IMR-90 (cell line): Measurements from ENCODE around the gene PRUNE2. TPM values are rescaled to one million over a fixed set of nuclear protein-coding genes. Genes with fewer than 3 reads are reported as not detected.

ENCODE experiments used
- ATAC-seq: fragments of 200-7000 bp; cut with Tn5 transposase; 2 replicates; pipeline ENCODE4 v1.9.1; 2020; ENCODE audit warnings: low read depth, mild to moderate bottlenecking, moderate library complexity
- BruUV-seq: library from RNA; stranded (reverse); fragments of 400-500 nt; replicated peaks from 2 replicates; lab custom pipeline; 2021; lab: Mats Ljungman, UMichigan
- CTCF ChIA-PET: fragments of 300-600 bp; formaldehyde crosslinking; extraction: SDS; loops from one replicate; lab custom pipeline; 2021; ENCODE audit warnings: antibody characterized with exemption; lab: Yijun Ruan, JAX
- POLR2A ChIA-PET: fragments of 300-600 bp; sonication (Branson Sonifier 250); formaldehyde crosslinking; loops from one replicate; lab custom pipeline; 2022; ENCODE audit warnings: antibody characterized with exemption; ENCODE audit not compliant: unreplicated experiment; lab: Charles Lee
- DNase-seq: peaks from one replicate; pipeline ENCODE4 v3.0.0; 2013
- H2AFZ ChIP-seq: replicated peaks from 2 replicates; pipeline ENCODE3; 2013; ENCODE audit warnings: low read length, mild to moderate bottlenecking; ENCODE audit not compliant: poor library complexity
- H2AK5ac ChIP-seq: 2 replicates; pipeline ENCODE4 v1.6.1; 2013; ENCODE audit warnings: low read depth, low read length, inconsistent platforms
- H2AK9ac ChIP-seq: replicated peaks from 2 replicates; pipeline ENCODE3; 2013; ENCODE audit warnings: mild to moderate bottlenecking, low read depth, low read length, moderate library complexity; ENCODE audit not compliant: poor library complexity
- H2BK120ac ChIP-seq: 2 replicates; pipeline ENCODE4 v1.6.1; 2013; ENCODE audit warnings: low read depth, low read length, inconsistent platforms
- H2BK15ac ChIP-seq: 3 replicates; pipeline ENCODE4 v1.6.1; 2013; ENCODE audit warnings: low read depth, low read length, inconsistent platforms
- H2BK20ac ChIP-seq: 2 replicates; pipeline ENCODE4 v1.6.1; 2013; ENCODE audit warnings: low read depth, mild to moderate bottlenecking, inconsistent platforms, low read length, moderate library complexity
- H2BK5ac ChIP-seq: 2 replicates; pipeline ENCODE4 v1.6.1; 2013; ENCODE audit warnings: mild to moderate bottlenecking, low read depth, low read length, inconsistent platforms; ENCODE audit not compliant: poor library complexity, severe bottlenecking
- H3K14ac ChIP-seq: replicated peaks from 2 replicates; pipeline ENCODE4 v1.6.1; 2013; ENCODE audit warnings: low read depth, low read length, inconsistent platforms
- H3K18ac ChIP-seq: 2 replicates; pipeline ENCODE4 v1.6.1; 2013; ENCODE audit warnings: low read depth, low read length, control low read depth
- H3K23ac ChIP-seq: 2 replicates; pipeline ENCODE4 v1.6.1; 2013; ENCODE audit warnings: low read depth, low read length, inconsistent platforms
- H3K27ac ChIP-seq: 2 replicates; pipeline ENCODE4 v1.5.1; 2013; ENCODE audit warnings: mild to moderate bottlenecking, control low read depth, low read length; ENCODE audit not compliant: insufficient read depth
- H3K27me3 ChIP-seq: 2 replicates; pipeline ENCODE4 v1.6.1; 2013; ENCODE audit warnings: low read length; ENCODE audit not compliant: control insufficient read depth, insufficient read depth
- H3K36me3 ChIP-seq: 2 replicates; pipeline ENCODE4 v1.6.1; 2013; ENCODE audit warnings: low read length, mixed read lengths; ENCODE audit not compliant: control insufficient read depth, insufficient read depth
- H3K4ac ChIP-seq: 2 replicates; pipeline ENCODE4 v1.6.1; 2013; ENCODE audit warnings: low read depth, low read length, inconsistent platforms
- H3K4me1 ChIP-seq: 2 replicates; pipeline ENCODE4 v1.6.1; 2013; ENCODE audit warnings: low read length, mixed read lengths; ENCODE audit not compliant: control insufficient read depth, insufficient read depth
- H3K4me2 ChIP-seq: 2 replicates; pipeline ENCODE4 v1.6.1; 2013; ENCODE audit warnings: low read depth, mild to moderate bottlenecking, control low read depth, low read length, moderate library complexity
- H3K4me3 ChIP-seq: 2 replicates; pipeline ENCODE4 v1.5.1; 2013; ENCODE audit warnings: low read depth, mild to moderate bottlenecking, control low read depth, low read length, moderate library complexity; ENCODE audit not compliant: insufficient read depth
- H3K56ac ChIP-seq: 2 replicates; pipeline ENCODE4 v1.6.1; 2013; ENCODE audit warnings: low read length, inconsistent platforms; ENCODE audit not compliant: insufficient read depth; ENCODE audit errors: extremely low read depth
- H3K79me1 ChIP-seq, 2 experiments: 2 replicates each; pipeline ENCODE4 v1.6.1; 2013; ENCODE audit warnings: low read length in 2 of 2, inconsistent platforms in 1 of 2, low read depth in 1 of 2
- H3K9ac ChIP-seq: 2 replicates; pipeline ENCODE4 v1.6.1; 2013; ENCODE audit warnings: low read depth, low read length, control low read depth
- H3K9me1 ChIP-seq: 2 replicates; pipeline ENCODE4 v1.6.1; 2013; ENCODE audit warnings: low read length, inconsistent platforms; ENCODE audit not compliant: insufficient read depth
- H3K9me3 ChIP-seq: 2 replicates; pipeline ENCODE4 v1.6.1; 2013; ENCODE audit warnings: low read length; ENCODE audit not compliant: control insufficient read depth, insufficient read depth
- H4K20me1 ChIP-seq: 2 replicates; pipeline ENCODE4 v1.6.1; 2013; ENCODE audit warnings: low read length, inconsistent platforms; ENCODE audit not compliant: insufficient read depth
- H4K5ac ChIP-seq: 2 replicates; pipeline ENCODE4 v1.6.1; 2013; ENCODE audit warnings: mild to moderate bottlenecking, low read depth, low read length, control low read depth
- H4K8ac ChIP-seq, 2 experiments: 2 replicates each; pipeline ENCODE4 v1.6.1; 2013; ENCODE audit warnings: low read depth in 2 of 2, low read length in 2 of 2, control low read depth in 1 of 2, inconsistent platforms in 1 of 2
- H4K91ac ChIP-seq: 2 replicates; pipeline ENCODE4 v1.6.1; 2013; ENCODE audit warnings: low read depth, low read length, inconsistent platforms; ENCODE audit not compliant: insufficient read depth
- CEBPB ChIP-seq: IDR thresholded peaks from 2 replicates; pipeline ENCODE4 v1.6.1; 2012; ENCODE audit warnings: low read depth, low read length, improper control_type of control experiment
- MAFK ChIP-seq: IDR thresholded peaks from 2 replicates; pipeline ENCODE4 v1.6.1; 2012; ENCODE audit warnings: low read depth, low read length, improper control_type of control experiment
- WGBS, 2 experiments: methylation state at CpG; one replicate each; pipeline versions ENCODE4 v1.1.5 to v1.1.7; 2013; ENCODE audit warnings: missing lambda C conversion rate in 2 of 2; ENCODE audit not compliant: insufficient read length in 1 of 2; ENCODE audit errors: extremely low coverage in 2 of 2; 5-methylcytosine and 5-hydroxymethylcytosine counted together
- dilution Hi-C: fragments of 300-500 bp; cut with HindIII; formaldehyde crosslinking; loops from one replicate; pipeline ENCODE4 v1.14.3; 2018; ENCODE audit warnings: low sequenced_read_pairs; ENCODE audit not compliant: unreplicated experiment
- in situ Hi-C: fragments of 300-500 bp; cut with MboI; formaldehyde crosslinking; loops from 3 replicates; pipeline ENCODE4 v1.14.3; 2019; ENCODE audit warnings: low sequenced_read_pairs, inconsistent platforms, mixed read lengths
- intact Hi-C: fragments of 100-400 bp; cut with micrococcal nuclease; formaldehyde crosslinking; loops from 2 replicates; pipeline ENCODE4 v1.10.0; 2022
- polyA plus RNA-seq, 3 experiments: library from polyadenylated mRNA; depleted of rRNA; stranded (reverse); fragments of >200 nt; gene quantifications; 2 replicates each; pipeline ENCODE4 v1.2.3, GENCODE V29; 2012; ENCODE audit warnings: low replicate concordance in 1 of 3
- total RNA-seq: library from RNA; depleted of rRNA; stranded (reverse); fragments of >200 nt; gene quantifications from 2 replicates; pipeline ENCODE4 v1.2.3, GENCODE V29; 2012

The PRUNE2 gene
- total and polyA plus RNA-seq, 2 of the 4 experiments (the other 2 are of a cell fraction) = 0.70 to 1.6 TPM

- CTCF ChIA-PET = interaction anchor here (0.6 kb wide), 2 partner anchors 39 to 1898 kb away, joined by 3 read pairs; no protein-coding TSS in a partner anchor
- no peak overlapping the region for H2AK5ac ChIP-seq
- dilution Hi-C loops (no loop called here), intact Hi-C loops (no loop called here), in situ Hi-C loops (no loop called here)
- no TSS peak for BruUV-seq
- no peaks in the 10 kb centered on the region for H3K9me3 ChIP-seq
- no peak overlapping the region for H3K4me2 ChIP-seq
- peaks cover 6% of the 10 kb centered on the region; the same call in 1 of the 2 replicates for H3K27me3 ChIP-seq
- H2BK15ac ChIP-seq = no peak overlapping the region
- H4K20me1 ChIP-seq = no peaks in the 10 kb centered on the region
- H3K4me1 ChIP-seq = peaks cover 4% of the 10 kb centered on the region
- no peak overlapping the region for H4K8ac ChIP-seq
- no peak overlapping the region for H2BK120ac ChIP-seq
- no peak overlapping the region for H3K27ac ChIP-seq
- H3K18ac ChIP-seq = no peak overlapping the region
- no peaks in the 10 kb centered on the region for H3K9me1 ChIP-seq
- no peak overlapping the region for H3K23ac ChIP-seq
- no peaks in the 10 kb centered on the region for H3K36me3 ChIP-seq
- no peak overlapping the region for H4K5ac ChIP-seq
- H3K9ac ChIP-seq = no peak overlapping the region
- no peak overlapping the region for H3K4ac ChIP-seq
- H2BK5ac ChIP-seq = no peak overlapping the region
- POLR2A ChIA-PET = no interaction called here
- H2AFZ ChIP-seq = no peak overlapping the region
- no peak overlapping the region for H3K4me3 ChIP-seq
- H2BK20ac ChIP-seq = no peak overlapping the region
- TF ChIP-seq CEBPB (peak; percentile 50), MAFK (no peak)
- DNase-seq (peak; percentile 88), ATAC-seq (peak; percentile 89)
- H3K79me1 ChIP-seq = no peaks in the 10 kb centered on the region
- H2AK9ac ChIP-seq = no peak overlapping the region
- H4K91ac ChIP-seq = no peak overlapping the region
- 50% methylated on average over 2 of the region's 4 CpGs; no CpG with 5 or more reads in 1 of the 2 experiments for WGBS, 2 experiments
- H3K14ac ChIP-seq = no peak overlapping the region
- H3K56ac ChIP-seq = no peak overlapping the region
Observed at GRCh38 chr9:76926324-76926741, 20.4 kb upstream of the PRUNE2 start.
